Measurements from ENCODE around the gene FUT4.
A peak's percentile ranks its signal among the peaks of the same experiment; 100 is the strongest.
"Not testable (repeated sequence)": the region's sequence is repeated elsewhere in the genome, so short reads cannot be mapped to it uniquely, and the experiment has no call there.

The FUT4 gene

GRCh38 chr11:94543695-94544645 is at the start of gene FUT4:
FUT4 (plus strand) TSS chr11:94543921; CDS start chr11:94544134, 213 bp downstream.
- peak; percentile 58 for DNase-seq (ENCODE audit: low read depth)

- DNase-seq (ENCODE audit: low read depth), result no peak
These were observed 49.5 kb upstream of the FUT4 start for GRCh38 chr11:94494126-94494680.

- no peak for DNase-seq (ENCODE audit: low read depth)
These were observed 43.5 kb upstream of the FUT4 start for GRCh38 chr11:94500181-94500580.

- no peak for DNase-seq (ENCODE audit: low read depth)
These were observed 42.2 kb upstream of the FUT4 start for GRCh38 chr11:94501522-94501921.

GRCh38 chr11:94504689-94505293 is 38.9 kb upstream of the FUT4 start:
- DNase-seq (ENCODE audit: low read depth), result no peak

GRCh38 chr11:94506513-94506912 is 37.2 kb upstream of the FUT4 start:
- not testable (repeated sequence) for DNase-seq (ENCODE audit: low read depth)

GRCh38 chr11:94507485-94507884 is 36.2 kb upstream of the FUT4 start:
- no peak for DNase-seq (ENCODE audit: low read depth)

GRCh38 chr11:94511932-94512781 is 31.6 kb upstream of the FUT4 start, which contains the start of gene C11orf97:
C11orf97 (plus strand) TSS chr11:94512461; CDS start chr11:94512529, 68 bp downstream.
- no peak for DNase-seq (ENCODE audit: low read depth)

- DNase-seq (ENCODE audit: low read depth), result no peak
These were observed 30.6 kb upstream of the FUT4 start for GRCh38 chr11:94513091-94513490.

- DNase-seq (ENCODE audit: low read depth), result no peak
These were observed 28.3 kb upstream of the FUT4 start for GRCh38 chr11:94515398-94515797.

GRCh38 chr11:94516725-94517124 is 27.0 kb upstream of the FUT4 start:
- no peak for DNase-seq (ENCODE audit: low read depth)

- DNase-seq (ENCODE audit: low read depth), result no peak
These were observed 25.4 kb upstream of the FUT4 start for GRCh38 chr11:94518300-94518699.

GRCh38 chr11:94519478-94520084 is 24.1 kb upstream of the FUT4 start:
- no peak for DNase-seq (ENCODE audit: low read depth)

- DNase-seq (ENCODE audit: low read depth), result no peak
These were observed 22.0 kb upstream of the FUT4 start for GRCh38 chr11:94521684-94522083.

GRCh38 chr11:94524341-94524740 is 19.4 kb upstream of the FUT4 start:
- DNase-seq (ENCODE audit: low read depth), result no peak

GRCh38 chr11:94525546-94526324 is 18.0 kb upstream of the FUT4 start:
- peak; percentile 48 for DNase-seq (ENCODE audit: low read depth)

- no peak for DNase-seq (ENCODE audit: low read depth)
These were observed 16.9 kb upstream of the FUT4 start for GRCh38 chr11:94526645-94527438.

GRCh38 chr11:94528551-94528950 is 15.2 kb upstream of the FUT4 start:
- DNase-seq (ENCODE audit: low read depth), result no peak

- no peak for DNase-seq (ENCODE audit: low read depth)
These were observed 11.5 kb upstream of the FUT4 start for GRCh38 chr11:94532211-94532610.

- no peak for DNase-seq (ENCODE audit: low read depth)
These were observed 10.5 kb upstream of the FUT4 start for GRCh38 chr11:94533206-94533605.

Measured in GM04504 (cell line).